22Rv1 (cell line): ENCODE data around the gene SEMA6B.

Experiments
- H3K27ac ChIP-seq: fragments of 450-650 bp; 2 replicates; pipeline ENCODE4 v1.5.1; 2017
- ZFX ChIP-seq: fragments of 450-650 bp; IDR thresholded peaks from 2 replicates; pipeline ENCODE4 v1.6.1; 2017; ENCODE audit warnings: antibody characterized with exemption, borderline replicate concordance
- TF ChIP-seq, protein P1 (sequence below): fragments of 450-650 bp; IDR thresholded peaks from 2 replicates; pipeline ENCODE4 v1.5.1; 2017; ENCODE audit warnings: mild to moderate bottlenecking

The SEMA6B gene

GRCh38 chr19:4559569-4559968, at the start of gene SEMA6B:
Gene SEMA6B, minus strand, starts transcription at chr19:4559684. Its CDS starts 1,227 bp downstream, at chr19:4558457.
- no peak for TF ChIP-seq ZFX
- TF ChIP-seq, protein P1, sequence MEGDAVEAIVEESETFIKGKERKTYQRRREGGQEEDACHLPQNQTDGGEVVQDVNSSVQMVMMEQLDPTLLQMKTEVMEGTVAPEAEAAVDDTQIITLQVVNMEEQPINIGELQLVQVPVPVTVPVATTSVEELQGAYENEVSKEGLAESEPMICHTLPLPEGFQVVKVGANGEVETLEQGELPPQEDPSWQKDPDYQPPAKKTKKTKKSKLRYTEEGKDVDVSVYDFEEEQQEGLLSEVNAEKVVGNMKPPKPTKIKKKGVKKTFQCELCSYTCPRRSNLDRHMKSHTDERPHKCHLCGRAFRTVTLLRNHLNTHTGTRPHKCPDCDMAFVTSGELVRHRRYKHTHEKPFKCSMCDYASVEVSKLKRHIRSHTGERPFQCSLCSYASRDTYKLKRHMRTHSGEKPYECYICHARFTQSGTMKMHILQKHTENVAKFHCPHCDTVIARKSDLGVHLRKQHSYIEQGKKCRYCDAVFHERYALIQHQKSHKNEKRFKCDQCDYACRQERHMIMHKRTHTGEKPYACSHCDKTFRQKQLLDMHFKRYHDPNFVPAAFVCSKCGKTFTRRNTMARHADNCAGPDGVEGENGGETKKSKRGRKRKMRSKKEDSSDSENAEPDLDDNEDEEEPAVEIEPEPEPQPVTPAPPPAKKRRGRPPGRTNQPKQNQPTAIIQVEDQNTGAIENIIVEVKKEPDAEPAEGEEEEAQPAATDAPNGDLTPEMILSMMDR = no peak
- H3K27ac ChIP-seq = no peak within 1 kb of the TSS

GRCh38 chr19:4606921-4607678, 47.6 kb upstream of the SEMA6B start:
- TF ChIP-seq, protein P1 = no peak
- TF ChIP-seq ZFX = no peak
- no peak overlapping the region for H3K27ac ChIP-seq

- H3K27ac ChIP-seq = no peak overlapping the region
- TF ChIP-seq, protein P1 = no peak
- no peak for TF ChIP-seq ZFX
Measured at GRCh38 chr19:4606181-4606580, 46.7 kb upstream of the SEMA6B start.

DNA sequence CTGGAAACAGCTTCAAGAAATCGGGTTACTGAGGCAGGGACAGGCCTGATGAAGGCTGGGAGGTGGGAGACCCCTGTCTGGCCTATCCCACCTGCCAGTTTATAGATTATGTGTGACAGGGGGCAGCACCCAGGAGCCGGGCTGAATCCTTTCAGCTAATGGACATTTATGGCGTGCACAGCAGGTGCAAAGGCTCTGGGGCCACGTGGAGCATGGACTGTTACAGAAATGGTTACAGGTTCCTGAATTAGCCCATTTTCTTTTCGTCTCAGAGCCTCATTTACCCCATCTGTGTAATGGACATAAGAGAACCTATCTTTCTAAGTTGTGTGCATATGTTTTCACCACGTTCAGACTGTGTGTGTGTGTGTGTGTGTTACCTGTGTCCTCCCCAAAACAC, 45.4 kb upstream of the SEMA6B start:
- TF ChIP-seq, protein P1 = no peak
- no peak for TF ChIP-seq ZFX
- H3K27ac ChIP-seq = no peak overlapping the region

DNA sequence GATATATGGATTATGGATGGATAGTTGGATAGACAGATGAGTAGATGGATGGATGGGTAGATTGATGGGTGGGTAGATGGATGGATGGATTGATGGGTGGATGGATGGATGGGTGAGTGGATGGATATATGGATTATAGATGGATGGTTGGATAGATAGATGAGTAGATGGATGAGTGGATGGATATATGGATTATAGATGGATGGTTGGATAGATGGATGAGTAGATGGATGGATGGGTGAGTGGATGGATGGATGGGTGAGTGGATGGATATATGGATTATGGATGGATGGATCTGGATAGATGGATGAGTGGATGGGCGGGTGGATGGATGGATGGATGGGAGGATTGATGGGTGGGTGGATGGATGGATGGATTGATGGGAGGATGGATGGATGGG, 43.4 kb upstream of the SEMA6B start:
- no peak overlapping the region for H3K27ac ChIP-seq
- no peak for TF ChIP-seq ZFX
- TF ChIP-seq, protein P1 = no peak

- no peak overlapping the region for H3K27ac ChIP-seq
- TF ChIP-seq, protein P1 = no peak
- TF ChIP-seq ZFX = no peak
Measured at GRCh38 chr19:4602173-4602788, 42.8 kb upstream of the SEMA6B start.

DNA sequence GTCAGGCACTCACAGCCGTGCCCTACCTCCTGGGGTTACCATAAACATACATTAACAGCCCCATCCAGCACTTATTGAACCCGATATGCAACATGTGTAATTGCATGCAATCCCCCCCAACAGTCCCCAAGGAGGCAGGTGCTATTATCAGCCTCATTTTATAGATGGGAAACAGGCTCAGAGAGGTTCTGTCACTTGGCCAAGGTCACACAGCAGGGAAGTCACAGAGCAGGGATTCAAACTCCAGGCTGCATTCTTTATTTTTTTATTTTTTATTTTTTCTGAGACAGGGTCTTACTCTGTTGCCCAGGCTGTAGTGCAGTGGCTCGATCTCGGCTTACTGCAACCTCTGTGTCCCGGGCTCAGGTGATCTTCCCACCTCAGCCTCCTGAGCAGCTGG, 41.4 kb upstream of the SEMA6B start:
- TF ChIP-seq, protein P1 = no peak
- TF ChIP-seq ZFX = no peak
- H3K27ac ChIP-seq = no peak overlapping the region
